Smooth muscle cell (in vitro differentiated cells): Measurements from ENCODE around the gene NDUFS5. TPM values are rescaled to one million over a fixed set of nuclear protein-coding genes. Genes with fewer than 3 reads are reported as not detected.
"Not testable (repeated sequence)": the region's sequence is repeated elsewhere in the genome, so short reads cannot be mapped to it uniquely, and the experiment has no call there.

ENCODE experiments used
- DNase-seq: peaks from one replicate; lab custom pipeline; 2025; ENCODE audit not compliant: unreplicated experiment; lab: John Stamatoyannopoulos, UW
- H2AFZ ChIP-seq: fragments of 200-600 bp; sonication (generic); 2 replicates; pipeline ENCODE4 v1.6.0; 2016; ENCODE audit warnings: antibody characterized with exemption, low read depth, mild to moderate bottlenecking
- H3F3A ChIP-seq: fragments of 200-600 bp; sonication (generic); 2 replicates; pipeline ENCODE4 v1.6.0; 2017; ENCODE audit warnings: antibody characterized with exemption, low read depth
- H3K27ac ChIP-seq: fragments of 200-600 bp; sonication (generic); 2 replicates; pipeline ENCODE4 v1.5.1; 2016; ENCODE audit warnings: low read depth, mild to moderate bottlenecking
- H3K27me3 ChIP-seq: fragments of 200-600 bp; sonication (generic); 2 replicates; pipeline ENCODE4 v1.6.1; 2016; ENCODE audit warnings: low read depth, mild to moderate bottlenecking
- H3K36me3 ChIP-seq: fragments of 200-600 bp; sonication (generic); 2 replicates; pipeline ENCODE4 v1.5.1; 2016; ENCODE audit warnings: low read depth
- H3K4me1 ChIP-seq: fragments of 200-600 bp; sonication (generic); 2 replicates; pipeline ENCODE4 v1.5.1; 2016; ENCODE audit warnings: low read depth
- H3K4me2 ChIP-seq: fragments of 200-600 bp; sonication (generic); 2 replicates; pipeline ENCODE4 v1.6.0; 2016; ENCODE audit warnings: mild to moderate bottlenecking
- H3K4me3 ChIP-seq: fragments of 200-600 bp; sonication (generic); 2 replicates; pipeline ENCODE4 v1.5.1; 2016; ENCODE audit warnings: mild to moderate bottlenecking
- H3K79me2 ChIP-seq: fragments of 200-600 bp; sonication (generic); 2 replicates; pipeline ENCODE4 v1.6.0; 2016; ENCODE audit warnings: low read depth, mild to moderate bottlenecking
- H3K9ac ChIP-seq: fragments of 200-600 bp; sonication (generic); 2 replicates; pipeline ENCODE4 v1.6.0; 2016; ENCODE audit warnings: low read depth
- H3K9me3 ChIP-seq: fragments of 200-600 bp; sonication (generic); replicated peaks from 2 replicates; pipeline ENCODE4 v1.5.1; 2016; ENCODE audit warnings: low read depth
- H4K20me1 ChIP-seq: fragments of 200-600 bp; sonication (generic); 2 replicates; pipeline ENCODE4 v1.6.0; 2016; ENCODE audit warnings: low read depth
- CTCF ChIP-seq: fragments of 200-600 bp; sonication (generic); IDR thresholded peaks from 2 replicates; pipeline ENCODE4 v1.5.1; 2017; ENCODE audit warnings: borderline replicate concordance, mild to moderate bottlenecking, antibody characterized with exemption; ENCODE audit not compliant: insufficient read depth, poor library complexity, severe bottlenecking
- WGBS: methylation state at CpG from one replicate; pipeline ENCODE4 v1.1.7; 2016; ENCODE audit warnings: low lambda C conversion rate; 5-methylcytosine and 5-hydroxymethylcytosine counted together
- polyA plus RNA-seq: library from polyadenylated mRNA; unstranded; fragments of >200 nt; fragmentation: Nextera tagmentation; extraction: Ambion mirVana; gene quantifications from 2 replicates; pipeline ENCODE4 v1.2.1, GENCODE V29; 2016
- total RNA-seq: library from RNA; depleted of rRNA; stranded (reverse); fragments of >200 nt; gene quantifications from 2 replicates; pipeline ENCODE4 v1.2.3, GENCODE V29; 2014

The NDUFS5 gene
- total and polyA plus RNA-seq, 2 experiments from 2014 or later, result 831 to 884 TPM

GRCh38 chr1:39047374-39048229, 21.5 kb downstream of the NDUFS5 start:
- Histone ChIP-seq H3K9ac (peak overlapping the region; percentile 73), H3K9me3 (no peaks in the 10 kb centered on the region), H4K20me1 (no peaks in the 10 kb centered on the region), H2AFZ (no peak overlapping the region), H3K27me3 (no peaks in the 10 kb centered on the region), H3K79me2 (no peaks in the 10 kb centered on the region), H3K4me3 (no peak overlapping the region), H3K4me2 (peak overlapping the region; percentile 65), H3F3A (peaks cover 16% of the 10 kb centered on the region), H3K27ac (peak overlapping the region; percentile 96), H3K36me3 (no peaks in the 10 kb centered on the region), H3K4me1 (peaks cover 8% of the 10 kb centered on the region)
- WGBS, result 7% methylated on average over 12 of the region's 12 CpGs
- DNase-seq, result no peak
- no peak for TF ChIP-seq CTCF

GRCh38 chr1:39048745-39049370, 22.7 kb downstream of the NDUFS5 start:
- Histone ChIP-seq H4K20me1 (no peaks in the 10 kb centered on the region), H3K36me3 (no peaks in the 10 kb centered on the region), H3K79me2 (no peaks in the 10 kb centered on the region), H3K27ac (peak overlapping the region; percentile 96), H3K9ac (peak overlapping the region; percentile 73), H3K9me3 (no peaks in the 10 kb centered on the region), H3K4me2 (no peak overlapping the region), H3F3A (peaks cover 16% of the 10 kb centered on the region), H2AFZ (no peak overlapping the region), H3K4me1 (peaks cover 8% of the 10 kb centered on the region), H3K4me3 (no peak overlapping the region), H3K27me3 (no peaks in the 10 kb centered on the region)
- no peak for DNase-seq
- no peak for TF ChIP-seq CTCF
- 52% methylated on average over 7 of the region's 7 CpGs for WGBS

GRCh38 chr1:39050001-39050400, 23.9 kb downstream of the NDUFS5 start:
- WGBS, result 96% methylated on average over 4 of the region's 4 CpGs
- H4K20me1 ChIP-seq, result no peaks in the 10 kb centered on the region
- H3K36me3 ChIP-seq, result no peaks in the 10 kb centered on the region
- no peak overlapping the region for H3K4me3 ChIP-seq
- no peaks in the 10 kb centered on the region for H3K27me3 ChIP-seq
- H3K4me1 ChIP-seq, result peaks cover 8% of the 10 kb centered on the region
- H3K79me2 ChIP-seq, result no peaks in the 10 kb centered on the region
- H2AFZ ChIP-seq, result no peak overlapping the region
- no peak overlapping the region for H3K27ac ChIP-seq
- no peak for TF ChIP-seq CTCF
- no peak overlapping the region for H3K4me2 ChIP-seq
- H3F3A ChIP-seq, result peaks cover 16% of the 10 kb centered on the region
- H3K9ac ChIP-seq, result no peak overlapping the region
- DNase-seq, result no peak
- H3K9me3 ChIP-seq, result no peaks in the 10 kb centered on the region

GRCh38 chr1:39051193-39051850, 25.2 kb downstream of the NDUFS5 start:
- not testable (repeated sequence) for H4K20me1 ChIP-seq, H3K36me3 ChIP-seq, H3F3A ChIP-seq, H3K27ac ChIP-seq, H3K27me3 ChIP-seq, H3K4me2 ChIP-seq, DNase-seq, H3K79me2 ChIP-seq, H3K9ac ChIP-seq, H3K9me3 ChIP-seq, H3K4me3 ChIP-seq, H2AFZ ChIP-seq, H3K4me1 ChIP-seq
- WGBS, result 88% methylated on average over 11 of the region's 11 CpGs
